SJSA1 (cell line): Measurements from ENCODE around the gene UPK1B. TPM values are rescaled to one million over a fixed set of nuclear protein-coding genes. Genes with fewer than 3 reads are reported as not detected.
"Not testable (repeated sequence)": the region's sequence is repeated elsewhere in the genome, so short reads cannot be mapped to it uniquely, and the experiment has no call there.

Experiments
- DNase-seq, 2 experiments: peaks; one replicate each; pipeline ENCODE4 v3.0.0-alpha.2; 2015 to 2020; ENCODE audit warnings: low spot score in 2 of 2, low read depth in 1 of 2
- H3K27ac ChIP-seq: fragments of 250-450 bp; sonication (Bioruptor Pico); 2 replicates; pipeline ENCODE4 v1.5.1; 2020; ENCODE audit warnings: mild to moderate bottlenecking, moderate library complexity
- H3K27me3 ChIP-seq: fragments of 250-450 bp; sonication (Bioruptor Pico); replicated peaks from 2 replicates; pipeline ENCODE4 v1.5.1; 2020; ENCODE audit warnings: mild to moderate bottlenecking, moderate library complexity
- H3K36me3 ChIP-seq: fragments of 250-450 bp; sonication (Bioruptor Pico); 2 replicates; pipeline ENCODE4 v1.5.1; 2020; ENCODE audit warnings: mild to moderate bottlenecking
- H3K4me1 ChIP-seq: fragments of 250-450 bp; sonication (Bioruptor Pico); replicated peaks from 2 replicates; pipeline ENCODE4 v1.6.1; 2021; ENCODE audit warnings: mild to moderate bottlenecking
- H3K4me3 ChIP-seq: fragments of 250-450 bp; sonication (Bioruptor Pico); 2 replicates; pipeline ENCODE4 v1.5.1; 2020; ENCODE audit warnings: mild to moderate bottlenecking
- H3K9me3 ChIP-seq: fragments of 250-450 bp; sonication (Bioruptor Pico); replicated peaks from 2 replicates; pipeline ENCODE4 v1.5.1; 2020; ENCODE audit warnings: mild to moderate bottlenecking
- total RNA-seq: library from RNA; depleted of rRNA; stranded (reverse); fragments of >200 nt; shearing (Covaris generic); gene quantifications from 2 replicates; pipeline ENCODE4 v1.2.3, GENCODE V29; 2014; rRNA removed

The UPK1B gene
- 0.18 TPM in 1 of 2 replicates, not detected in the other for total RNA-seq

DNA sequence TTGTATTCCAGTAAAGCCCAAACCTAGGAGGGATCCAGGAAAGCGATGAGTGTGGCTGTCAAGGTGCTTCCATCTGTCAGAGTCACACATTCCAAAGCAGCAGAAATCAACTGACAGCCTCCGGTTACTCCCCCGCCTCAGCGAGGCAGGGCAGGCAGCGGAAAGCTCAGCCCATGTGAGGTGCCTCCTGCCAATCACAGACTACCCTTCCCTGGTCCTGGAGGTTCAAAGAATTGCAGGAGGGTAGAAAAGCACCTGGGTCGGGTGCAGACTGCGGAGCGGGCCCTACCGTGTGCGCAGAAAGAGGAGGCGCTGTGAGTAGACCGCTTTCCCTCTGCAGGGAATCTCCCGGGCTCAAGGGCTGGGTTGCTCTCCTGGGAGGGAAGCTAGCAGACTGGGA is at the start of gene UPK1B:
Gene UPK1B (plus strand): TSS at position 274 of the 400 bp plus-strand sequence. CDS start 13,144 bp downstream, outside the sequence.
- DNase-seq = no peak
- no peaks in the 10 kb centered on the region for H3K9me3 ChIP-seq
- H3K27ac ChIP-seq = no peak within 1 kb of the TSS
- no peaks in the 10 kb centered on the region for H3K36me3 ChIP-seq
- H3K4me3 ChIP-seq = no peak within 1 kb of the TSS
- peaks cover 8% of the 10 kb centered on the region; the same call in 1 of the 2 replicates for H3K4me1 ChIP-seq
- no peaks in the 10 kb centered on the region for H3K27me3 ChIP-seq

DNA sequence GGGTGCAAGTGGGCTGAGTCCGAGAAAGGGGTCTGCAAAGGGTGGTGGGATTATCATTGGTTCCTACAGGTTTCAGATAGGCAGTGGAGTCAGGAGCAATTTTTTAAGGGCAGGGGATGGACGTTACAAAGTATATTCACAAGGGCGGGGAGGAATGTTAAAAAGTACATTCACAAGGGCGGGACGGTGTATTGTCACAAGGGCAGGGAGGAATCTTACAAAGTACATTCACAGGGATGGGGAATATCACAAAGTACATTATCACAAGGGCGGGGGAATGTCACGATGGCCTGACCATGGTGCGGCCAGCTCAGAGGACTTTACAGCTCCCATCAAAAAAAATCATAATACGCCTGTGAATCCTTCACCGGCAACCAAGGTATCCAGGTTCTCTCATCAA is 48.1 kb upstream of the UPK1B start:
- DNase-seq = no peak
- H3K9me3 ChIP-seq = no peaks in the 10 kb centered on the region
- no peaks in the 10 kb centered on the region for H3K4me1 ChIP-seq
- H3K27me3 ChIP-seq = no peaks in the 10 kb centered on the region
- no peak overlapping the region for H3K4me3 ChIP-seq
- no peaks in the 10 kb centered on the region for H3K36me3 ChIP-seq
- H3K27ac ChIP-seq = no peak overlapping the region

DNA sequence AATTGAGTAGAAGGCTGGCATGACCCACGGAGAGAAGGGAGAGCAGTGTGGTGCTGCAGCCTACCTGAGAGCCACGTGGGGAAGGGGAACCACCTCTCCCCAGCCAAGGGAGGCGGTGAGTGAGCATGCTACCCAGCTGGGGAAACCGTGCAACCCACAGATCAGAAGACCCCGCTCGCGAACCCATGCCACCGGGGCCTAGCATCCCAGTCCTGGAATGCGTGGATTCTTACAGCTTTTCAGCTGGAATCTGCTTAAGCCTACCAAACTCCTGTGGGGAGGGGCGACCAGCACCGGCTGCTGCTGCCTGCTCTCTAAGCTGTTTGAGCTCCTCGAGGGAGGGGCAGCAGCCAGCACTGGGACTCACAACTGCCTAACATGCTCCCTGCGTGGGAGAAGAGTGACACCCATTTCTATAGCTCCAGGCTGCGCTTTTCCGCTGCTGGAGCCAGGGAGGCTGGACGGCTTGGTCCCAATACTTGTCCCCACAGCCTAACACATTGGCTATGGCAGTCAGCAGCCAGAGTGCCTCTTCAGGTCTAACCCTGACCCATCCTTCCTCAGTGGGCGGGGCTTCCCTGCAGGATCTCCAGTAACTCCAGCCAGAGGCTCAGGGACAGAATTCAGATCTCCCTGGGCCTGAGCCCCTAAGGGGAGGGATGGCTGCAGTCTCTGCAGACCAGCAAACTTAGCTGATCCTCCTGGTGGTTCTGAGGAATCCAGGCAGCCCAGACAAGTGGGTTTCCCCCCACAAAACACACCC is 47.5 kb upstream of the UPK1B start:
- Histone ChIP-seq H3K27me3 (no peaks in the 10 kb centered on the region), H3K27ac (no peak overlapping the region), H3K9me3 (no peaks in the 10 kb centered on the region), H3K36me3 (no peaks in the 10 kb centered on the region), H3K4me3 (no peak overlapping the region), H3K4me1 (no peaks in the 10 kb centered on the region)
- no peak for DNase-seq

DNA sequence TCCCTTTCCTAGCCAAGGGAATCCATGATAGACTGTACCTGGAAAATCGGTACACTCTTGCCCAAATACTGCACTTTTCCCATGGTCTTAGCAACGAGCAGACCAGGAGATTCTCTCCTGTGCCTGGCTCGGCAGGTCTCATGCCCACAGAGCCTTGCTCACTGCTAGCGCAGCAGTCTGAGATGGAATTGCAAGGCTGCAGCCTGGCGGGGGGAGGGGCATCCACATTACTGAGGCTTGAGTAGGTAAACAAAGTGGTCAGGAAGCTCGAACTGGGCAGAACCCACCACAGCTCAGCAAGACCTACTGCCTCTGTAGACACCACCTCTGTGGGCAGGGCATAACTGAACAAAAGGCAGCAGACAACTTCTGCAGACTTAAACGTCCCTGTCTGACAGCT is 43.1 kb upstream of the UPK1B start:
- H3K4me3 ChIP-seq, H3K27me3 ChIP-seq, H3K4me1 ChIP-seq, H3K9me3 ChIP-seq, H3K27ac ChIP-seq, H3K36me3 ChIP-seq: not testable (repeated sequence)
- DNase-seq = peak in 1 of 2 experiments; percentile 2

DNA sequence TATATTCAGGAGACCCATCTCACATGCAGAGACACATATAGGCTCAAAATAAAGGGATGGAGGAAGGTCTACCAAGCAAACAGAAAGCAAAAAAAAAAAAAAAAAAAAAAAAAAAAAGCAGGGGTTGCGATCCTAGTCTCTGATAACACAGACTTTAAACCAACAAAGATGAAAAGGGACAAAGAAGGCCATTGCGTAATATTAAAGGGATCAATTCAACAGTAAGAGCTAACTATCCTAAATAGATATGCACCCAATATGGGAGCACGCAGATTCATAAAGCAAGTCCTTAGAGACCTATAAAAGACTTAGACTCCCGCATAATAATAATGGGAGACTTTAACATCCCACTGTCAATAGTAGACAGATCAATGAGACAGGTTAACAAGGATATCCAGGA is 41.1 kb upstream of the UPK1B start:
- not testable (repeated sequence) for H3K4me1 ChIP-seq, DNase-seq

DNA sequence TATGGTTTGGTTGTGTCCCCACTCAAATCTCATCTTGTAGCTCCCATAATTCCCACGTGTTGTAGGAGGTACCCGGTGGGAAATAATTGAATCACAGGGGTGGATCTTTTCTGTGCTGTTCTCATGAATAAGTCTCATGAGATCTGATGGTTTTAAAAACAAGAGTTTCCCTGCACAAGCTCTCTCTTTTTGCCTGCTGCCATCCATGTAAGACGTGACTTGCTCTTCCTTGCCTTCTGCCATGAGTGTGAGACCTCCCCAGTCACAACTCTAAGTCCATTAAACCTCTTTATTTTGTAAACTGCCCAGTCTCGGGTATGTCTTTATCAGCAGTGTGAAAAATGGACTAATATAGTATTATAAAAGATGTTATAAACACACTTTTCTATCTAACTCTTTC is 34.0 kb upstream of the UPK1B start:
- H3K36me3 ChIP-seq, H3K27me3 ChIP-seq, H3K27ac ChIP-seq, H3K9me3 ChIP-seq, DNase-seq, H3K4me3 ChIP-seq, H3K4me1 ChIP-seq: not testable (repeated sequence)

More for the DNA sequence above, 41.1 kb upstream of the UPK1B start:
- not testable (repeated sequence) for H3K4me3 ChIP-seq, H3K9me3 ChIP-seq, H3K36me3 ChIP-seq, H3K27me3 ChIP-seq, H3K27ac ChIP-seq

- no peak overlapping the region for H3K4me3 ChIP-seq
- no peak for DNase-seq
- no peaks in the 10 kb centered on the region for H3K27me3 ChIP-seq
- no peaks in the 10 kb centered on the region for H3K4me1 ChIP-seq
- no peaks in the 10 kb centered on the region for H3K9me3 ChIP-seq
- H3K27ac ChIP-seq = no peak overlapping the region
- no peaks in the 10 kb centered on the region for H3K36me3 ChIP-seq
These were observed 32.9 kb upstream of the UPK1B start for GRCh38 chr3:119140466-119140865.

- Histone ChIP-seq H3K4me1 (peaks cover 8% of the 10 kb centered on the region), H3K9me3 (no peaks in the 10 kb centered on the region), H3K4me3 (no peak overlapping the region), H3K36me3 (no peaks in the 10 kb centered on the region), H3K27ac (no peak overlapping the region), H3K27me3 (no peaks in the 10 kb centered on the region)
- no peak for DNase-seq
These were observed 28.3 kb upstream of the UPK1B start for GRCh38 chr3:119145128-119145499.

DNA sequence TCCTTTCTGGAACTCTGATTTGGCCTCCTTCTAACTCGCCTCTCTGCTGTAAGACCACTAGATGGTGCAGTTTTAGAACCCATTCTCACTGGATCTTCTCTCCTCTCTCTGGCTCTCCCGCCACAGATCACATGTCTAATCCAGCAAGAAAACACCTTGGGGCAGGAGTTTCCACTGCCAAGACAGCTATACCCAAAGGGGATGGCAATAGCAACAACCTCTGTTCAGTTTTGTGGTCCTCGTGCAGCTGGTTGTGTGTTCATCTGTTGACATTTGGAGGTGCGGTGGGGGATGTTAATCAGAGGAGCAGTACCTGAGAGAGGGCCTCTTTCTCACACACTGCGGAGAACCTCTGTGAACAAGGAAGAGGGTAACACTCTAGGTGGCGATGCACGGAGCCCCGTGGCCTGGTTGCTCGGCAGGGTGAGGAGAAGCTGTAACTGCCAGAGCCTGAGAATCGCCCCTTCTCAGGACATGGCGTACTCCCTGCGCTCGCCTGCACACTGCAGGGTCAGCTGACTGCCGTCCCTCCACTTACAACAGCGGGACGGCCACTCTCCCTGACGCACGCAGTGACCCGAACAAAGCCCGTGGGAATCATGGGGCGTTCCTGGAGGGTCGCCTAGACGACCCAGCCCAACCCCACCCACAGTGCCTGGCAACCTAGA is 27.8 kb upstream of the UPK1B start, which contains the start of gene TEX55:
Gene TEX55 (plus strand): TSS at position 666 of the 668 bp plus-strand sequence. CDS start 25 bp downstream, outside the sequence.
- peak in 1 of 2 experiments; percentile 29 for DNase-seq
- Histone ChIP-seq H3K4me1 (peaks cover 8% of the 10 kb centered on the region), H3K9me3 (no peaks in the 10 kb centered on the region), H3K27ac (no peak within 1 kb of the TSS), H3K27me3 (no peaks in the 10 kb centered on the region), H3K36me3 (no peaks in the 10 kb centered on the region), H3K4me3 (no peak within 1 kb of the TSS)

GRCh38 chr3:119146578-119147375 is 26.6 kb upstream of the UPK1B start:
- Histone ChIP-seq H3K27me3 (no peaks in the 10 kb centered on the region), H3K4me3 (no peak overlapping the region), H3K27ac (no peak overlapping the region), H3K4me1 (peaks cover 8% of the 10 kb centered on the region), H3K9me3 (no peaks in the 10 kb centered on the region), H3K36me3 (no peaks in the 10 kb centered on the region)
- DNase-seq = no peak

GRCh38 chr3:119147494-119147893 is 25.9 kb upstream of the UPK1B start:
- DNase-seq = no peak
- Histone ChIP-seq H3K27me3 (no peaks in the 10 kb centered on the region), H3K4me1 (peaks cover 8% of the 10 kb centered on the region), H3K9me3 (no peaks in the 10 kb centered on the region), H3K27ac (no peak overlapping the region), H3K4me3 (no peak overlapping the region), H3K36me3 (no peaks in the 10 kb centered on the region)

- Histone ChIP-seq H3K27me3 (no peaks in the 10 kb centered on the region), H3K9me3 (no peaks in the 10 kb centered on the region), H3K4me1 (peaks cover 8% of the 10 kb centered on the region), H3K4me3 (no peak overlapping the region), H3K36me3 (no peaks in the 10 kb centered on the region), H3K27ac (no peak overlapping the region)
- DNase-seq = no peak
These were observed 24.8 kb upstream of the UPK1B start for GRCh38 chr3:119148493-119149180.

DNA sequence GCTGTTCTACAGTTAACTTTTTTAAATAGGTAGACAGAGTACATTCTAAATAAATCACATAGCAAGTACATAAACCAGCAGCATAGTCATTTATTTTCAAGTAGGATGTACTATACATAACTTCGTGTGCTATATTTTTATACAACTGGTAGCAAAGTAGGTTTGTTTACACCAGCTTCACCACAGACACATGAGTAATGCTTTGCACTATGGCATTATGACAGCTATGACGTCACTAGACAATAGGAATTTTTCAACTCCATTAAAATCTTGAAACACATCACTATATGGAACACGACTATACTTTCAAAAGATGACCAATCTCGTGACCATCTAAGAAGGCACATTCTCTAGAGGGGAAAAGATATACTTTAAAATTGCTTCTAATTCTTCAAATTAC is 23.9 kb upstream of the UPK1B start:
- no peaks in the 10 kb centered on the region for H3K36me3 ChIP-seq
- no peaks in the 10 kb centered on the region for H3K9me3 ChIP-seq
- H3K4me1 ChIP-seq = peaks cover 8% of the 10 kb centered on the region
- no peaks in the 10 kb centered on the region for H3K27me3 ChIP-seq
- no peak overlapping the region for H3K4me3 ChIP-seq
- peak in 1 of 2 experiments; percentile 58 for DNase-seq
- H3K27ac ChIP-seq = no peak overlapping the region
